Osteocyte (in vitro differentiated cells): ENCODE measurements around the gene B4GALT1. TPM values are rescaled to one million over a fixed set of nuclear protein-coding genes. Genes with fewer than 3 reads are reported as not detected.

Experiments used
- DNase-seq: peaks from one replicate; pipeline ENCODE4 v3.0.0; 2021; ENCODE audit warnings: mixed read lengths; ENCODE audit not compliant: unreplicated experiment; ENCODE audit errors: extremely low spot score
- H3K27ac Mint-ChIP-seq: one replicate; pipeline ENCODE4 v1.8.0; 2021; ENCODE audit warnings: mild to moderate bottlenecking, mixed read lengths; ENCODE audit not compliant: unreplicated experiment
- H3K27me3 Mint-ChIP-seq: one replicate; pipeline ENCODE4 v1.8.0; 2021; ENCODE audit warnings: mixed read lengths; ENCODE audit not compliant: unreplicated experiment
- H3K36me3 Mint-ChIP-seq: one replicate; pipeline ENCODE4 v1.8.0; 2021; ENCODE audit warnings: mixed read lengths; ENCODE audit not compliant: unreplicated experiment
- H3K4me1 Mint-ChIP-seq: one replicate; pipeline ENCODE4 v1.8.0; 2021; ENCODE audit warnings: mixed read lengths; ENCODE audit not compliant: unreplicated experiment
- H3K4me3 Mint-ChIP-seq: one replicate; pipeline ENCODE4 v1.8.0; 2021; ENCODE audit warnings: mild to moderate bottlenecking, moderate library complexity, mixed read lengths; ENCODE audit not compliant: unreplicated experiment
- H3K9me3 Mint-ChIP-seq: one replicate; pipeline ENCODE4 v1.8.0; 2021; ENCODE audit warnings: mixed read lengths; ENCODE audit not compliant: unreplicated experiment
- CTCF ChIP-seq: fragments of 200-600 bp; sonication (generic); IDR thresholded peaks from 2 replicates; pipeline ENCODE4 v1.5.0; 2021; ENCODE audit warnings: antibody characterized with exemption, mild to moderate bottlenecking, moderate library complexity
- total RNA-seq: library from RNA; stranded (reverse); gene quantifications from 2 replicates; pipeline ENCODE4 v1.2.1, GENCODE V29; 2021

Gene B4GALT1
- total RNA-seq, 1 donor from 2014 or later: 40.9 TPM

- TF ChIP-seq CTCF: no peak
- no peaks in the 10 kb centered on the region for H3K9me3 Mint-ChIP-seq
- peaks cover 10% of the 10 kb centered on the region for H3K36me3 Mint-ChIP-seq
- DNase-seq: no peak
- H3K4me3 Mint-ChIP-seq: no peak overlapping the region
- peaks cover 57% of the 10 kb centered on the region for H3K4me1 Mint-ChIP-seq
- peak overlapping the region; percentile 85 for H3K27ac Mint-ChIP-seq
- H3K27me3 Mint-ChIP-seq: no peaks in the 10 kb centered on the region
Measured at GRCh38 chr9:33106827-33107621, 60.1 kb downstream of the B4GALT1 start.

GRCh38 chr9:33106372-33106771 lies 60.8 kb downstream of the B4GALT1 start:
- Mint-ChIP-seq H3K9me3 (no peaks in the 10 kb centered on the region), H3K4me3 (no peak overlapping the region), H3K36me3 (peaks cover 7% of the 10 kb centered on the region), H3K4me1 (peaks cover 63% of the 10 kb centered on the region), H3K27me3 (no peaks in the 10 kb centered on the region), H3K27ac (peak overlapping the region; percentile 85)
- no peak for TF ChIP-seq CTCF
- no peak for DNase-seq

GRCh38 chr9:33105959-33106358 lies 61.2 kb downstream of the B4GALT1 start:
- H3K27ac Mint-ChIP-seq: peak overlapping the region; percentile 85
- no peak for TF ChIP-seq CTCF
- H3K4me3 Mint-ChIP-seq: no peak overlapping the region
- peaks cover 67% of the 10 kb centered on the region for H3K4me1 Mint-ChIP-seq
- H3K9me3 Mint-ChIP-seq: no peaks in the 10 kb centered on the region
- H3K27me3 Mint-ChIP-seq: no peaks in the 10 kb centered on the region
- H3K36me3 Mint-ChIP-seq: peaks cover 4% of the 10 kb centered on the region
- no peak for DNase-seq

GRCh38 chr9:33105504-33105903 lies 61.6 kb downstream of the B4GALT1 start:
- H3K9me3 Mint-ChIP-seq: no peaks in the 10 kb centered on the region
- DNase-seq: no peak
- peaks cover 3% of the 10 kb centered on the region for H3K36me3 Mint-ChIP-seq
- no peak for TF ChIP-seq CTCF
- peaks cover 68% of the 10 kb centered on the region for H3K4me1 Mint-ChIP-seq
- peak overlapping the region; percentile 85 for H3K27ac Mint-ChIP-seq
- no peaks in the 10 kb centered on the region for H3K27me3 Mint-ChIP-seq
- H3K4me3 Mint-ChIP-seq: no peak overlapping the region

GRCh38 chr9:33104401-33104800 lies 62.7 kb downstream of the B4GALT1 start:
- TF ChIP-seq CTCF: no peak
- peak overlapping the region; percentile 24 for H3K27ac Mint-ChIP-seq

More at GRCh38 chr9:33104401-33104800, 62.7 kb downstream of the B4GALT1 start:
- Mint-ChIP-seq H3K36me3 (peaks cover 3% of the 10 kb centered on the region), H3K4me1 (peaks cover 68% of the 10 kb centered on the region), H3K9me3 (no peaks in the 10 kb centered on the region), H3K4me3 (no peak overlapping the region), H3K27me3 (no peaks in the 10 kb centered on the region)
- DNase-seq: no peak
